ENCODE measurements around the gene OTOF. TPM values are rescaled to one million over a fixed set of nuclear protein-coding genes. Genes with fewer than 3 reads are reported as not detected.

Gene OTOF
- total and polyA plus RNA-seq, 9 of the 15 experiments (the other 6 are each of a cell fraction or from before 2014, with no cell fraction given), result 0.03 to 0.11 (median 0.06) TPM; not detected in 5

DNA sequence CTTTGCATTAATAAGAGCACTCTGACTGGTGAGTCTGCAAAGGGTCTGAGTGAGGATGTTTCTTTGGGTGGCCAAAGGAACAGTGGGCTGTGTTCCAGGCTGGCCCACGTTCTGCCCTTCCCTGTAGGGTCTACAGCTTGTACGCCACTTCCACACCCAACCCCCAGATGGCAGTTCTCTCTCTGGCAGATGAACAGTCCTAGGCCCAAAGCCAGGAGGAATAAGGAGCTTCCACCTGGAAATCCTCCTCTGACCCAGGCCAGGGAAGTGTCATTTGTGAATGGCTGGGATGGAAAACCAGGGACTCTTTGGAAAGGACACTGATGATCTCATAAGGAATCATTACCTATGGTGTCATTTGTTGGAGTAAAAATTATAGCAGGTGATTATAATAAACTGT lies 6.6 kb downstream of the OTOF start:
- ATAC-seq, result no peak

More for the DNA sequence above, 6.6 kb downstream of the OTOF start:
- ChIA-PET CTCF (ENCODE audit: low intra/inter-chr PET ratio) (interaction anchor here (1.8 kb wide), 1 partner anchor 106 kb away, joined by 16 read pairs; no protein-coding TSS in a partner anchor), POLR2A (no interaction called here)
- H3K9ac ChIP-seq (ENCODE audit: insufficient read depth in 1 of 2, low read depth in 2 of 2, low read length in 2 of 2), result no peak overlapping the region
- WGBS (ENCODE audit: insufficient coverage, low coverage, missing lambda C conversion rate), result 8% methylated on average over 2 of the region's 2 CpGs
- BruUV-seq (replicated peaks), result no TSS peak
- in situ Hi-C loops (cut with MboI), result no loop called here
- no peaks in the 10 kb centered on the region for H3K79me2 ChIP-seq (ENCODE audit: control insufficient read depth, insufficient read depth, low read length)
- TF ChIP-seq, protein P1, sequence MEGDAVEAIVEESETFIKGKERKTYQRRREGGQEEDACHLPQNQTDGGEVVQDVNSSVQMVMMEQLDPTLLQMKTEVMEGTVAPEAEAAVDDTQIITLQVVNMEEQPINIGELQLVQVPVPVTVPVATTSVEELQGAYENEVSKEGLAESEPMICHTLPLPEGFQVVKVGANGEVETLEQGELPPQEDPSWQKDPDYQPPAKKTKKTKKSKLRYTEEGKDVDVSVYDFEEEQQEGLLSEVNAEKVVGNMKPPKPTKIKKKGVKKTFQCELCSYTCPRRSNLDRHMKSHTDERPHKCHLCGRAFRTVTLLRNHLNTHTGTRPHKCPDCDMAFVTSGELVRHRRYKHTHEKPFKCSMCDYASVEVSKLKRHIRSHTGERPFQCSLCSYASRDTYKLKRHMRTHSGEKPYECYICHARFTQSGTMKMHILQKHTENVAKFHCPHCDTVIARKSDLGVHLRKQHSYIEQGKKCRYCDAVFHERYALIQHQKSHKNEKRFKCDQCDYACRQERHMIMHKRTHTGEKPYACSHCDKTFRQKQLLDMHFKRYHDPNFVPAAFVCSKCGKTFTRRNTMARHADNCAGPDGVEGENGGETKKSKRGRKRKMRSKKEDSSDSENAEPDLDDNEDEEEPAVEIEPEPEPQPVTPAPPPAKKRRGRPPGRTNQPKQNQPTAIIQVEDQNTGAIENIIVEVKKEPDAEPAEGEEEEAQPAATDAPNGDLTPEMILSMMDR (IDR thresholded peaks at IDR 0.05 in 2 of 3, conservative IDR thresholded peaks at IDR 0.05 in 1 of 3; ENCODE audit: insufficient read depth in 2 of 3, low read depth in 1 of 3, low read length in 3 of 3), result peak in 2 of 3 experiments; percentile 8 to 22; a peak in 2 of 6 replicates
- TF ChIP-seq POLR2A (conservative IDR thresholded peaks at IDR 0.05), result no peak
- no peak for FAIRE-seq
- intact Hi-C loops (cut with micrococcal nuclease), result no loop called here
- H3K4me3 ChIP-seq, result no peak overlapping the region
- H3K9me1 ChIP-seq (ENCODE audit: control insufficient read depth, insufficient read depth, low read length), result no peaks in the 10 kb centered on the region
- no peaks in the 10 kb centered on the region for H4K20me1 ChIP-seq (replicated peaks; ENCODE audit: control insufficient read depth, insufficient read depth, low read length)
- DNase-seq (ENCODE audit: extremely low read depth in 1 of 4, low spot score in 3 of 4), result no peak
- H3K36me3 ChIP-seq (ENCODE audit: control insufficient read depth, insufficient read depth, low read length), result no peaks in the 10 kb centered on the region
- H3K27me3 ChIP-seq (ENCODE audit: control insufficient read depth in 2 of 2, insufficient read depth in 2 of 2, low read length in 2 of 2), result peaks cover 0 to 5% of the 10 kb centered on the region in 2 experiments; a peak in 1 of 5 replicates
- peaks cover 5 to 28% of the 10 kb centered on the region in 2 experiments; a peak in 4 of 5 replicates for H3K4me1 ChIP-seq (replicated peaks in 1 of 2; ENCODE audit: control insufficient read depth in 2 of 2, insufficient read depth in 2 of 2, low read length in 2 of 2)
- H3K4me2 ChIP-seq (ENCODE audit: insufficient read depth, low read length), result no peak overlapping the region
- no peak overlapping the region for H2AFZ ChIP-seq (ENCODE audit: low read depth, low read length)
- H3K9me3 ChIP-seq (replicated peaks; ENCODE audit: control insufficient read depth, insufficient read depth, low read depth, low read length), result peaks cover 5% of the 10 kb centered on the region; the same call in 1 of the 2 replicates
- no peak overlapping the region for H3K27ac ChIP-seq (ENCODE audit: extremely low read depth, low read depth, low read length)
